BE2C (cell line): ENCODE measurements around the gene ERG28.

ENCODE experiments used
- DNase-seq: peaks from one replicate; pipeline ENCODE4 v3.0.0-alpha.2; 2020
- H3K27me3 ChIP-seq: fragments of 250-450 bp; sonication (Bioruptor Pico); 2 replicates; pipeline ENCODE4 v1.5.1; 2020; ENCODE audit warnings: mild to moderate bottlenecking
- H3K36me3 ChIP-seq: fragments of 250-450 bp; sonication (Bioruptor Pico); 2 replicates; pipeline ENCODE4 v1.5.1; 2020; ENCODE audit warnings: mild to moderate bottlenecking
- H3K4me1 ChIP-seq: fragments of 250-450 bp; sonication (Bioruptor Pico); 2 replicates; pipeline ENCODE4 v1.5.1; 2020
- H3K4me3 ChIP-seq: 2 replicates; pipeline ENCODE4 v1.5.1; 2011; ENCODE audit warnings: low read depth, low read length
- H3K9me3 ChIP-seq: fragments of 250-450 bp; sonication (Bioruptor Pico); 2 replicates; pipeline ENCODE4 v1.5.1; 2020
- CTCF ChIP-seq: IDR thresholded peaks from 2 replicates; pipeline ENCODE4 v1.5.1; 2012; ENCODE audit warnings: mild to moderate bottlenecking, low read depth, low read length

The ERG28 gene

GRCh38 chr14:75655235-75655634 is 5.4 kb downstream of the ERG28 start:
- no peak for DNase-seq
- TF ChIP-seq CTCF: no peak
- Histone ChIP-seq H3K36me3 (peaks cover 27% of the 10 kb centered on the region), H3K9me3 (no peaks in the 10 kb centered on the region), H3K4me3 (no peak overlapping the region), H3K4me1 (no peaks in the 10 kb centered on the region), H3K27me3 (no peaks in the 10 kb centered on the region)

- TF ChIP-seq CTCF: peak; percentile 99
- DNase-seq: peak; percentile 75
- Histone ChIP-seq H3K4me3 (no peak overlapping the region), H3K36me3 (peaks cover 36% of the 10 kb centered on the region), H3K9me3 (no peaks in the 10 kb centered on the region), H3K4me1 (no peaks in the 10 kb centered on the region), H3K27me3 (no peaks in the 10 kb centered on the region)
These were observed 6.4 kb downstream of the ERG28 start for GRCh38 chr14:75654127-75654732.

DNA sequence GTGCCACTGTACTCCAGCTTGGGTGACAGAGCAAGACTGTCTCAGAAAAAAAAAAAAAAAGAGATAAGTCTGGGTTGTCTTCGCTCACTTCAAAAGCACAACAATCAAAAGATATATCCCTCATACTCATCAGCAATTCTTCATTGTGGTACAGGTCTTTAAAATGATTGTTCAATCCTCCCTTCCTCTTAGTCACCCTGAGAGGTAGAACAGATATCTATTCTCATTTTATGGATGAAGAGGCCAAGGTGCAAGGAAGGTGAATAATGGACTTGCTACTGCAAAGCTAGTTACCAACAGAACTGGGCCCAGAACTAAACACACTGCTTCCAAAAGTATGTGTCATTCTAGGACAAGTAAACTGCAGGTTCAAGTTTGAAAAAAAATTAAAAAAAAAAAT is 7.1 kb downstream of the ERG28 start:
- no peak for DNase-seq
- Histone ChIP-seq H3K4me1 (no peaks in the 10 kb centered on the region), H3K9me3 (no peaks in the 10 kb centered on the region), H3K4me3 (no peak overlapping the region), H3K36me3 (peaks cover 38% of the 10 kb centered on the region), H3K27me3 (no peaks in the 10 kb centered on the region)
- no peak for TF ChIP-seq CTCF

GRCh38 chr14:75650253-75651058 is 10.2 kb downstream of the ERG28 start:
- H3K9me3 ChIP-seq: no peaks in the 10 kb centered on the region
- H3K4me1 ChIP-seq: no peaks in the 10 kb centered on the region
- DNase-seq: no peak
- H3K36me3 ChIP-seq: peaks cover 38% of the 10 kb centered on the region
- no peak overlapping the region for H3K4me3 ChIP-seq
- TF ChIP-seq CTCF: no peak
- H3K27me3 ChIP-seq: no peaks in the 10 kb centered on the region

GRCh38 chr14:75649773-75650172 is 10.9 kb downstream of the ERG28 start:
- no peak overlapping the region for H3K4me3 ChIP-seq
- H3K4me1 ChIP-seq: no peaks in the 10 kb centered on the region
- no peak for TF ChIP-seq CTCF
- no peaks in the 10 kb centered on the region for H3K9me3 ChIP-seq
- peaks cover 38% of the 10 kb centered on the region for H3K36me3 ChIP-seq
- no peak for DNase-seq
- H3K27me3 ChIP-seq: no peaks in the 10 kb centered on the region

DNA sequence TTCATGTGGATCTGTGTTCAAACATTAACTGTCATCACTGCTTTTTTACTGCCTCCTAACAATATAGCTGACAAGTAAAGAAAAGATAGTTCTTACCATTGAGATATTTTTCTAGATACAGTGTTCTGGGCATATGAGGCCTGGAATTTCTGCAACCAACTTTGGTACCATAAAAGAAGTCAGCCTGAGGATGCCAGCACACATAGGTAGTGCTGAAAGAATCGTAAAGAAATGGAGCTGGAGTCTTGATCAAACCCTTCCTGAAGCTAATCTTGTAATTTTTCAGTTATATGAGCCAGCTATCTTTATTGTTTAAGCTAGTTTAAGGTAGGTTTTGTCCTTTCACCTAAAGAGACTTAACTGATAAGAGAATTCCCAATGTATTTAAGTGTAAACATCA is 11.3 kb downstream of the ERG28 start:
- no peak for TF ChIP-seq CTCF
- Histone ChIP-seq H3K9me3 (no peaks in the 10 kb centered on the region), H3K27me3 (no peaks in the 10 kb centered on the region), H3K4me3 (no peak overlapping the region), H3K36me3 (peaks cover 37% of the 10 kb centered on the region), H3K4me1 (no peaks in the 10 kb centered on the region)
- DNase-seq: no peak
